HG02763 (cell line): ENCODE measurements around the gene CPSF6.
"Not testable (repeated sequence)": the region's sequence is repeated elsewhere in the genome, so short reads cannot be mapped to it uniquely, and the experiment has no call there.

ENCODE experiments used
- ATAC-seq: cut with Tn5 transposase; IDR thresholded peaks from one replicate; pipeline ENCODE4 v1.9.1; 2021; ENCODE audit warnings: mild to moderate bottlenecking, moderate library complexity; ENCODE audit not compliant: unreplicated experiment

CPSF6 gene

DNA sequence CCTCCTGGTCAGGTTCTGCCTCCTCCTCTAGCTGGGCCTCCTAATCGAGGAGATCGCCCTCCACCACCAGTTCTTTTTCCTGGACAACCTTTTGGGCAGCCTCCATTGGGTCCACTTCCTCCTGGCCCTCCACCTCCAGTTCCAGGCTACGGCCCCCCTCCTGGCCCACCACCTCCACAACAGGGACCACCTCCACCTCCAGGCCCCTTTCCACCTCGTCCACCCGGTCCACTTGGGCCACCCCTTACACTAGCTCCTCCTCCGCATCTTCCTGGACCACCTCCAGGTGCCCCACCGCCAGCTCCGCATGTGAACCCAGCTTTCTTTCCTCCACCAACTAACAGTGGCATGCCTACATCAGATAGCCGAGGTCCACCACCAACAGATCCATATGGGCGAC lies 19.3 kb downstream of the CPSF6 start:
- ATAC-seq: no peak

DNA sequence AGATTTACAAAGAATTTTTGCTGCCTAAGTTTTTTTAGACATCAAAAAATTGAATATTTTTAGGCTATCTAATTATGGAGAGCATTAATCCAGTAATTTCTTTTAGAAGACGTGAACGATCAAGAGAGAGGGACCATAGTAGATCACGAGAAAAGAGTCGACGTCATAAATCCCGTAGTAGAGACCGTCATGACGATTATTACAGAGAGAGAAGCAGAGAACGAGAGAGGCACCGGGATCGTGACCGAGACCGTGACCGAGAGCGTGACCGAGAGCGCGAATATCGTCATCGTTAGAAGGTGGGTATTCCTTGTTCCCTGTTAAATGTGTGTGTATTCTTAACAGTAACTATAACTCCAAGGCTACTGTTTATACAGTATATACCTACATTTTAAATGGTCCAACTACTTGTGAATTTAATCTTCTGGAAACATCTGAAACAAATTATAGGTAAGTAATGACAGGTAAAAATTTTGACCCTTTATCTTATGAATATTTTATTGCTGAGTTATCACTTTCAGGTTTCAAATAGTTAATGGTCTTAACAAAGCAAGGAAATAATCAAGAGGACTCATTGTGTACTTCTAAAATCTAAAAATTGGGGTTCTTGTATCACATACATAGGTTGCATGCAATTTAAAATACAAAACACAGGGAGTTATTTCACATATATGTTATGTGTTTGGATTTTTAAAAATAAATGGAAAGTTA lies 23.1 kb downstream of the CPSF6 start:
- no peak for ATAC-seq

DNA sequence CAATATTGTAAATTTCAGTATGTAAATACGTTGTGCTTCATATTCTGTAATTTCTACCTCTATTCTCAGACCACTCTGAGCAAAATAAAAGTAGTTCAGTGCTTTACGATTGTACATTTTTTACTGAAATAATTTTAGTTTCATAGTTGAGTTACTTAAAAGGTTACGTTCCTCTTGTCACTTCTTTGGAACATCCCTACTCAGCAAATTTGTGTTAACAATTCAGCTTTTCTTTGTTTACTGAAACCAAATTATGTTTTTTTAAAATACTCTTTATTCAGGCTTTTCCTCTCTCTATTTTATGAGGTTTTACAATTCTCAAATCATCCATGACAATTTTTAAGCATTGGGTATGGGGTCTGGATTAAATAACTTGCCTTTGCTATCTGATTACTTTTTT lies 25.8 kb downstream of the CPSF6 start:
- ATAC-seq: no peak

DNA sequence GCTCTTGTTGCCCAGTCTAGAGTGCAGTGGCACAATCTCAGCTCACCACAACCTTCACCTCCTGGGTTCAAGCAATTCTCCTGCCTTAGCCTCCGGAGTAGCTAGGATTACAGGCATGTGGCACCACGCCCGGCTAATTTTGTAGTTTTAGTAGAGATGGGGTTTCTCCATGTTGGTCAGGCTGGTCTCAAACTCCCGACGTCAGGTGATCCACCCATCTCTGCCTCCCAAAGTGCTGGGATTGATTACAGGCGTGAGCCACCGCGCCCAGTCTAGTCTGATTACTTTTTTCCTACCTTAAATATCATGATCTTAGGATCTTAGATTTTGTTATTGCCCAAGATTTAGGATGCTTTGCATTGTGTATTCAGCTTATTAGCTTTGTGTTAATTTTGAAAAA lies 26.3 kb downstream of the CPSF6 start:
- not testable (repeated sequence) for ATAC-seq

DNA sequence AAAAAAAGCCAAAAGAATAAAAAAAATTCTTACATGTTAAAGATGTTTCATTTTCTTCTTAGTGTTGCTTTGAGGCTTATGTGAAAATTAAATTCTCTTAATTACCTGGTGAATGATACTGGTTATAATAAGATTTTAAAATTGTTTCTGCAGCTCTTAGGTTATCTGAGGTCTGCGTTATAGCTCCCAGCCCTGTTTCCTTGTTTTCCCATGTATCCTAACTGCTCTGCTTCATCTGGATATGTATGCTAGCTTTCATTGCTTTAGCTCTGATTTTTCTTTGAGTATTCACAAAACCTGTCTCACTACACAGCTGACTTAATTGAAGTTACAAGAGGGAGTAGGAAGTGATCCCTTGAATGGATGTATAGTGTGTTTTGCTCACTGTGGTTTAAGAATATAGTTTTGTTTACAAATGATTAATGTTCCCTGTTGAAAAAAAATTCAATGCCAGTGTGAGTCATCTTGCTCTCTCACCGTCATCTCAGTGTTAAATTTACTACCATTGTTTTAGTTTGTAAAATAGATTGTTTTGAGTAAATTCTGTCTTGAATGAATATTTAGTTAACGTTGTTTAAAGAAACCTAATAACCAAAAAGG lies 26.8 kb downstream of the CPSF6 start:
- ATAC-seq: no peak

DNA sequence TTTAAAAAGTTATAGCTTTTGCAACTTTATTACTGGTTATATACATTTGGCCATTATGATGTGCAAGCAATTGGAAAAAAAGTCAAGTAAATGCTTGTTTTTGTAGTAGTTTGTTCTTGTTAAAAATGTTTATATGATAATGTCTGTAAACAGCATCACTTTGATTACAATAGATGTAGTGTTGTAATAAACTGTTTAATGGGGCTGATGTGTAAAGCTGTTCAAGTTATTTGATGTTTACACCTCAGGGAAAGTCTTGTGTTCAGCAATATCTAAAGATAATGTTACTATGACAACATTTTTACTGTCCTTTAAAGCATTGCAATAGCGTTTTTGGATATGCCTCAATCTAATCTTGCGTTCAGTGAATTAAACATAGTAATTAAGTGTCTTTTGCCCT lies 30.4 kb downstream of the CPSF6 start:
- ATAC-seq: no peak

DNA sequence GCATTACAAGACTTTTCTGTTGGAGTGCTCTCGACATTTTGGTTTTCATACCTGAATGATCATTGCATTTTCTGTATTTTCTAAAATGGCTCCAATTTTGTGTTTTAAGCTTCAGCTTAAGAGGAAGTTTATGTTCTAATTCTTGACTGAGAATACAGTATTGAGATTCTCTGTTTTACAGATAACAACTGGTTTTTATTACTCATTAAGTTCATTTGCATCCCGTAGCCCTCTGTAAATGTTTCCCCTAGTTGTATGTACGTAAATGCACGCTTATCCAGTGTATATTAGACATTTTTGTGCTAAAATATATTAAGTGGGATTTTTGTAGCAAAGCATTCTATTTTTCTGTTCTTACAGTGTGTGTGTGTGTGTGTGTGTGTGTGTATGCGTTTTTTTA lies 33.1 kb downstream of the CPSF6 start:
- ATAC-seq: no peak

DNA sequence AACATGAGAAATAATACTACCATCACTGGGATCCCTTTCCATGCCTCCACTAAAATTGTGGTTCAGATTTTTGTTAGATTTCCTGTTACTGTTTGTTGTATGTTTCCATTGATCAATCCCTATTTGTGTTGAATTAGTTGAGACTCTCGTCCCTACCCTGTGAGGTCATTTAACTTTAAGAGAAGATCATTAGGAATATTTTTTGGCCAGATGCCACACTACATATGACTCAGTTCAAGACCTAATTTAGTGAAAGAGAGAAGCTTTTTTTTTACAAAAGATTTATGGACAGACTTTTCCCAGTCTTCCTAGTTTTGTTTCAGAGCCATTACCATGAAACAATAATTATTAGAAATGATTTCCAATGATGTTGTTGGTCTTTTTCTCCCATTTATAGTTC lies 35.5 kb downstream of the CPSF6 start:
- no peak for ATAC-seq

DNA sequence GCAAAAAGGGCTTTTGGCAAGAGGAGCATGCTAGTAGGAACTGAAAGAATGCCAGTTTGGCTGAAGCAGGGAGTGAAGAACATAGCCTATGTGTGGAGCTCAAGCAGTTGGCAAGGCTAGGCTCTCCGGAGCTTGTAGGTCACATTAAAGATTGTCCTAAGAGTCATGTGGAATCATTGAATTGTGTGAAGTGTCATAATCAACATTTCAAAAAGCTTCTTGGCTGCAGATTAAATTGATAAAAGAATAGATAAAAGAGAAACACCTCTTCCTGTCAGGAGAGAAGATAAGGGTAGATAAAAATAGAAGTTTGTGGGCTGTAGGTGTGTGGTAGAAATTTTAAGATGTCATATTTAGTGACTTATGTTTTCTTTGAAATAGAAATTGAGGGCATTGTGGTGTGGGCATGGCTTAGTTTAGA lies 36.1 kb downstream of the CPSF6 start:
- no peak for ATAC-seq

DNA sequence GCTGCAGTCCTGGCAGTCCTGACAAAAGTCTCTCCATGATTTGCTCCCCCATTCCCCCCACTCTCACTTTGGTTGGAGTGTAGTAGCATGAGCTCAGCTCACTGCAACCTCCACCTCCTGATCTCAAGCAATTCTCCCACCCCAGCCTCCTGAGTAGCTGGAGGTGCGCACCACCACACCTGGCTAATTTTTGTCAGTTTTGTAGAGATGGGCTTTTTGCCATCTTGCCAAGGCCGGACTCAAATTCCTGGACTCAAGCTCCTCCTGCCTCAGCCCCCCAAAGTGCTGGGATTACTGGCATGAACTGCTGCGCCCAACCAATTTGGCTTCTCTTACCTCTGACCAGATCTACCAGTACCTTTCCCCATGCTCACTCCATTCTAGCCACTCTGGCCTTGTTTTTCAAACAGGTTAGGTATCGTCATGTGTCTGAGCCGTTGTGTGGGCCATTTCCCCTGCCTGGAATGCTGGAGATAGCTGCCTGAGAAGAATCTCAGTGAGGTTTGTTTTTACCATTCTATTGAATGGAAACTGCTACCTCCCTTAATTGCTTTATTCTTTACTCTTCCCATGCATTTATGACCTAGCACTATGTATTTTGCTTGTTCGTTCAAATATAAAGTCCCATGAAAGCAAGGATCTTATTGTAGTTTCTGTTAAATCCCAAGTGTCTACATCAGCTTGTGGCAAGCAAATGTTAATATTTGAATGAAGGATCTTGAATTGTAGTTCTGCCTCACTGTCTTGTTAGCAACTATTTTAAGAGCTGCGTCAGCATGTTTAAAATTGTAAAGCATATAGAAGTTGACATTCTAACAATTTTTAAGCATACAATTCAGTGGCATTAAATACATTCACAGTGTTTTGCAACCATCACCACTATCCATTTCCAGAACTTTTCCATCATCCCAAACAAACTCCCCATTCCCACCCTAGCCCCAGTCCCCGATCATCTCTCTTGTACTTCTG lies 39.7 kb downstream of the CPSF6 start:
- ATAC-seq: no peak

DNA sequence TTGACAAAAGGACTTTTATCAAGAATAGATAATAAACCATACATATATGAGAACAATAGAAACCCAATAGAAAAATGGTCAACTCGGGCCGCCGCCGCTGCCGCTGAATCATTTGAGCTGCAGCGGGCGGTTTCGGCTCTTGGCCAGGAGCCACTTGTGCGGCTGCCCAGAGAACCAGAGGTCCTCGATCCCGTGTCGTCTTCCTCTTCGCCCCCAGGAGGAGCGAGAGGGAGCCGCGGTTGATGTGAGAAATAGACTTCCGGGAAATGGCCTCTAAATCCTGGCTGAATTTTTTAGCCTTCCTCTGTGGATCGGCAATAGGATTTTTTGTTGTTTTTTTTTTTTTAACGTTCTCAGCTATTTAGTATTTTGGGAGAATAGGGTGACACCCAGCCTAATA lies 44.8 kb downstream of the CPSF6 start:
- ATAC-seq: peak; percentile 50

DNA sequence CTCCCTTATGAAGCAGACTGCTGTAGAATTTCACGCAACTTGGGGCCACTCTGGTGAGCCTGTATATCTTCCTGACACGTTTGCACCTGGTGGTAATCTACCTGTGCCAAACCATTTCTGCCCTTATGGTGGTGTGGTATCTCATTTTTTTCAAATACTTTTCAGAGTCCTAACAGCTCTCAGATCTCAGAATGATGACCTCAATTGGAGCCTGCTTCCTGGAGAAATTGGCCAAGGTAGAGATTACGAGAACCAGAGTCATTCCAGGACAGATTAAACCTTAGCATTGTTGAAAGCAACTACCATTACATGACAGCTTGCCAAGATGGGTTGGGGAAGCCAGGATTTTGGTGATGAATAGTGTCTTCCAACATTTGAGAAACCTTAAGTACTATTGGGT lies 48.2 kb downstream of the CPSF6 start:
- ATAC-seq: no peak

DNA sequence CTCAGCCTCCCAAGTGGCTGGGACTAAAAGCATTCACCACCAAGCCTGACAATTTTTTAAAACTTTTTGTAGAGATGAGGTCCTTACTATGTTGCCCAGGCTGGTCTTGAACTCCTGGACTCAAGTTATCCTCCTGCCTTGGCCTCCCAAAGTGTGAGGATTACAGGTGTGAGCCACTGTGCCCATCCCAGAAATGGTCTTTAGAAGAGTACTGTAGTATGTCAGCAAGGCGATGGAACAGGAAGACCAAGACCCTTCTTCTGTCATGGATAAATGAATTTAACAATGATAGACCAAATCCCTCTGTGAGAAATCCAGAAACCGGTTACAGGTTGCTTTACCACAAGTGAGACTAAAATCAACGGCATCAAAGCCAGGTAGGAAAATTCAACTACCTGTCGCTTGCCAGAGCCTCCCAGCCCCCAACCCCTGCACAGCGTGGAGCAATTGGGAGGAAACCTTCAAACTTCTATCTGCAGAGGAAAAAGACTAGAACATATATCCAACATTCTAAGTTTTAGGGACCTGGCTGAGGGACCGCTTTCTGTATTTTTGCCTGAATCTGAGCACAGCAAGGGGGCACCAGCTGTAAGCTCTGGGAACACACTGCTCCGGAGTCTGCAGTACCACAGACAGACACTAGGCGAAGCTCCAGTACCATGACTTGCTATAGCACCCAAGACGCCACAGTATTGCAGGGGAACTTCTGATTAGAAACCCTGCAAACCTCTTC lies 51.3 kb downstream of the CPSF6 start:
- peak; percentile 98 for ATAC-seq

DNA sequence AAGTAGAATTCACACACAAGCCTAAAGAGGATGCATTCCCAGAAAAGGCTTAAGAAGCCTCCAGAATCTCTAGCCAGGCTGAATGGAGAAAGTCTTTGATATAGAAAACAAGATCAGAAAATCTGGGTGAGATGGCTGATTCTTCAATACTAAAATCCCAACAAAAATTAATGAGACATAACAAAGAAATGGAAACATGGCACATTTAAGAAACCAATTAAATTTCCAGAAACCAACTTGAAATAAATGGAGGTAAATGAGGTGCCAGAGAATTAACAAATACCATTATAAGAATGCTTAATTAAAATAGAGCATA lies 51.9 kb downstream of the CPSF6 start:
- ATAC-seq: no peak

DNA sequence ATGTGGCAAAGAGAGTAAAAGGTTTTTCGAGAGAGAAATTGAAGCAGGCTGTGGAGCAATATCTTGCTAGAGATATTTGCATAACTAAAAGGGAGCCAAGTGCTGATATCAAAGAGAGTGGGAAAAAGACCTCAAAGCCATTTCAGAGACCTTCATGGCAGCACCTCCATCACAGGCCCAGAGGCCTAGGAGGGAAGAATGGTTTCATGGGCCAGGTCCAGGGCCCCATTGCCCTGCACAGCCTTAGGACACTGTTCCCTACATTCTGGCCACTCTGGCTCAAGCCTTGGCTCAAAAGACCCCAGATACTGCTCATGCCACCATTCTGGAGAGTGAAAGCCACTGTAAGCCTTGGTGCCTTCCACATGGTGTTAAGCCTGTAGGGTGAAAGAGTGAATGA lies 58.8 kb downstream of the CPSF6 start:
- no peak for ATAC-seq

DNA sequence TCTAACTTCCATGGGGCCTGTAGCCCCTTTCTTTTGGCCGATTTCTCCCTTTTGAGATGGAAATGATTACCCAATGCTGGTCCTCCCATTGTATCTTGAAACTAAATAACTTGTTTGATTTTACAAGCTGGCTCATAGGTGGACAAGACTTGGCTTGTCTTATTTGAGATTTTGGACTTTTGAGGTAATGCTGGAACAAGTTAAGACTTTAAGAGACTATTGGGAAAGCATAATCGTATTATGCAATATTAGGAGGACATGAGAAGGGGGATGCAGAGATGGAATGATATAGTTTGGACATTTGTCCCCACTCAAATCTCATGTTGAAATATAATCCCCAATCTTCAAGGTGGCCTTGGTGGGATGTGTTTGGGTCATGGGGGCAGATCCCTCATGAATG lies 59.6 kb downstream of the CPSF6 start:
- no peak for ATAC-seq

DNA sequence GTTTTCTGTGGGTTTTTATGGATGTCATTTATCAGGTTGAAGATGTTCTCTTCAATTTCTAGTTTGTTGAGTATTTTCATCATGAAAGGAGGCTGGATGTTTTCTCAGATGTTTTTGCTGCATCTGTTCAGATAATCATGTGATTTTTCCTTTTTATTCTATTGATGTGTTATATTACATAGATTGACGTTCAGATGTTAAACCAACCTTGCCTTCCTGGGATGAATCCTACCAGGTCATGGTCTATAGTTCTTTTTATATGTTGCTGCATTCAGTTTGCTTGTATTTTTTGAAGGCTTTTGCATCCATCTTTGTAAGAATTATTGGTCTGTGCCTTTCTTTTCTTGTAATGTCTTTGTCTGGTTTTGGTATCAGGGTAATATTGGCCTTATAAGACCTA lies 64.9 kb downstream of the CPSF6 start:
- ATAC-seq: no peak

DNA sequence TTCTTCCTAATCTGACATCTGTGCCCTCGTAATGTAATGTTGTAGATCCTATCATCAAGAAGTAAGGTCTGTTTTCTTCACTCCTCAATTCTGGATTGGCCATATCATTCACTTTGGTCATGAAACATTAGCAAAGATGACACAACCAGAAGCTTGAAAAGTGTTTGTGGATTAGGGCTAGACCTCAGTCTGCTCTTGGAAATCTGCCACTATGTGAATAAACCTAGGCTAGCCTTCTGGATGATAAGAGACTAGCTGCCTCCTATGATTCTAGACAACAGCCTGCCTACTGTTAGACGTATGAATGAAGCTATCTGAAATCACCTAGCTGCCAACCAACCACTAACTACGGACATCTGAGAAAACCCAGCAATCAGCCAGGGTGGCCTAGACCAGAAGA lies 70.1 kb downstream of the CPSF6 start:
- no peak for ATAC-seq

DNA sequence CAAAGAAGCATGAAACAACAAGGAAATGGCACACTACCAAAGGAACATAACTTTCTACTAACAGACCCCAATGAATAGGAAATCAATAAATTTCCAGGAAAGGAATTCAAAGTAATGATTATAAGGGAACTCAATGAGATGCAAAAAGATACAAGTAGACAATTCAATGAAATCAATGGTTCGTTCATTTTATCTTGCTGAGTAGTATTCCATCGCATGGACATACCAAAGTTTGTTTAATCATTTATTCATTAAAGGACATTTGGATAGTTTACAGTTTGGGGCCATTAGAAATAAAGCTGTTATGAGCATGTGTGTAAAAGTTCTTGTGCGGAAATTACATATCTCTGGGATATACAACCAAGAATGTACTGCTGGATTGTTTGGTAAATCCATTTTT lies 73.8 kb downstream of the CPSF6 start:
- ATAC-seq: no peak

DNA sequence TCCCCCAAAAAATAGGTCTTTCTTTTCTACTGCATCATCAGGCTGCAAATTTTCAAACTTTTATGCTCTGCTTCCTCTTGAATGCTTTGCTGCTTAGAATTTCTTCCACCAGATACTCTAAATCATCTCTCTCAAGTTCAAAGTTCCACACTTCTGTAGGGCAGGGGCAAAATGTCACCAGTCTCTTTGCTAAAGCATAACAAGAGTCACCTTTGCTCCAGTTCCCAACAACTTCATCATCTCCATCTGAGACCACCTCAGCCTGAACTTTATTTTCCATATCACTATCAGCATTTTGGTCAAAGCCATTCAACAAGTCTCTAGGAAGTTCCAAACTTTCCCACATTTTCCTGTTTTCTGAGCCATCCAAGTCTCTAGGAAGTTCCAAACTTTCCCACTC lies 77.4 kb downstream of the CPSF6 start:
- ATAC-seq: not testable (repeated sequence)

DNA sequence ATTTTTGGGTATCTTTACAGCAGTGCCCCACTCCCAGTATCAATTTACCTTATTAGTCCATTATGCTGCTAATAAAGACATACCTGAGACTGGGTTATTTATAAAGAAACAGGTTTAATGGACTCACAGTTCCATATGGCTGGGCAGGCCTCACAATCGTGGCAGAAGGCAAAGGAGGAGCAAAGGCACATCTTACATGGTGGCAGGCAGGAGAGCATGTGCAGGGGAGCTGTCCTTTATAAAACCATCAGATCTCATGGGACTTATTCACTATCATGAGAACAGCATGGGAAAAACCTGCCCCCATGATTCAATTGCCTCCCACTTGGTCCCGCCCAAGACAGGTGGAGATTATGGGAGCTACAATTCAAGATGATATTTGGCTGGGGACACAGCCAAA lies 77.9 kb downstream of the CPSF6 start:
- ATAC-seq: not testable (repeated sequence)
